NCI-H524 (cell line): Measurements from ENCODE around the gene RAB11A.
A peak's percentile ranks its signal among the peaks of the same experiment; 100 is the strongest.

Experiments used
- DNase-seq, 2 experiments: peaks; one replicate each; lab custom pipeline; 2025; lab: John Stamatoyannopoulos, UW

Gene RAB11A

DNA sequence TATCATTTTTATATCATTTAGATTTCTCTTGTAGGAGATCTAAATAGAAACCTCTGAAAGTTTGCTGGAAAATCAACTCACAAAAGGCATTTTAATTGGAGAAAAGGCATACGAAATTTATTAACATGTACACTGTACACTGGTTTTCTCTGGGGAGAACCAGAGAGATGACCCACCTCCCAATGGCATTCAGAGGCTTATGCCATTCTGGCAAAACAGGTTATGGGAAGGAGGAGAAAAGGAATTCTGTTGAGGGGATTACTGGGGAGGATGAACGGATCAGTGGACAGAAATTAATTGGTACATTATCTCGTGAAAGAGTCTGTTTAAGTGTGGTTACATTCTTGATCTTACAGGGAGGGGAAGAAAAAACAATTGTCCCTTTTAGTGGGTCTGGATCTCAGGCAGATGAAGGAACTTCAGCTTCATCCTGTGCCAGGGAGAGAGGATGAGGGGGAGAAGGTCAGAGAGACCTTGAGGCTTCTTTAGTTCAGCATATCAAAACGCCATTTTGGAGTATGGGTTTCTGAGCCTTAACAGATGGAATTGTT is 16.5 kb downstream of the RAB11A start:
- DNase-seq = peak; percentile 26 to 52

- no peak for DNase-seq
Observed at GRCh38 chr15:65887565-65887964, 18.3 kb downstream of the RAB11A start.

DNA sequence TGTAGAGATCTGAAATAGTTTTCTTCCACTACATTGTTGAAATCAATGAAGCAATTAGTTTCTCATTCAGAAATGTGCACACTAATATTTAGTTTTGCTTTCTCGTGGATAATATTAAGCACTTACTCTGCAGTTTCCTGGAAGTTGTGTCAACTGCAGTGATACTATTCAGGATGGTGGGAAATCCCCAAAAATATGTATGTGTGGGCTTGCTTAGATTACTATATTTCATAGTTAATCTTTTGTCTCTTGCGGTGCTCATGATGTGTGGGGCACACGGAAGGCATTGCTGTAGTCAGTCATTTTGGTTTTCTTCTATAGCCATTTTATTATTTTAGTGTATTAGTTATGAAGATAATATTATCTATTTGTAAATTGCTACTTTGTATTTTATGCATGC is 19.7 kb downstream of the RAB11A start:
- DNase-seq = no peak

DNA sequence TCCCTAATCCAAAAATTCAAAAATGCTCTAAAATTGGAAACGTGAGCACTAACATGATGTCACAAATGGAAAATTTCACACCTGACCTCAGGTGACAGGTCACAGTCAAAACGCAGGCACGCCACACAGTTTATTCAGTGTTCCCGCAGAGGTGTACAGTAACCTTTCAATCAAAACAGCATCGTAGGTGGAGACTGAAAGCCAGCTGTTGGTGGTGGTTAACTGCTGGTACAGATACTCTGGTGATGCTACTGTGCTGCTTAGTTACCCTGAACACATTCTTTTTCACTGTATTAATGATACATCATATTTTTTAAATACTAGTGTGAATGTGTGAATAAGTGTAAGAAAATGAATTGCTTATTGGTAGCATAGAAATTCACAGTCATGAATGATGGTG is 23.8 kb downstream of the RAB11A start:
- no peak for DNase-seq

DNA sequence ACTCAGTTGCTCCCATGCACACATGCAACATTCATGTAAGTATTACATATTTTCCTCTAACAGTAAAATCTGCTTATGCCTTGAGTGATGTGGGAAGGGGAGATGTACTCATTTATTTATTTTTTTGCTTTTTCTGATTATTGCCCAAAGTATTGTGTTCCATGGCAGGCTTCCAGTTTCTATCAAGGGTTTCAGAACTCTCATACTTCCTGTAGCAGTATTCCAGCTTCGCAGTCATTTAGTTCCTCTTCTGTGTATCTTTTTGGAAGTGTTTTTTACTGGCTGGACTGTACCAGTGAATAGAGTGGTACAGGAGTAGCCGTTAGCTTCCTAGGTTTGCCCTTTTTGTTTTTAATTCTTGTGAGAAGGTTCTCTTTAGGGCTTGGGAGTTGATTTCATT is 26.9 kb downstream of the RAB11A start:
- DNase-seq = no peak

DNA sequence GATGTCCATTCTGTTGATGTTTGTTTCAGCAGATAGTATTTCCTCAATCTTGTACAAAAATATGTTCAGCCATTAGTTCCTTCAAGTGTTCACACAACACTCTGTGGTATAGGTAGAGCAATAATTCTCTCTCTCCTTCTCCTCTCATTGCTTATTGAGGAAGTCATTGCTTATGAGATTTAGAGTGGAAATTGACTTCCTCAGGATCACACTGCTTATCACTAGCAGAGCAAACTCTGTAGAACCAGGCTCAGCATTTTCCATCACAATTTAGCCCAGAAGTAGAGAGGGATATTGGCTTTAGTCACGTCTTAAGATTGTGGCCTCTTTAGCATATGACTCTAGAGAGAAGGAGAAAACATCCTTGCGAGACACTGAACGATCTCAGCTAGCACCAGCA is 31.2 kb downstream of the RAB11A start:
- no peak for DNase-seq

- DNase-seq = no peak
Observed at GRCh38 chr15:65901336-65901735, 32.0 kb downstream of the RAB11A start.

GRCh38 chr15:65901836-65902235 is 32.5 kb downstream of the RAB11A start:
- no peak for DNase-seq

- DNase-seq = no peak
Observed at GRCh38 chr15:65902373-65902772, 33.1 kb downstream of the RAB11A start.

DNA sequence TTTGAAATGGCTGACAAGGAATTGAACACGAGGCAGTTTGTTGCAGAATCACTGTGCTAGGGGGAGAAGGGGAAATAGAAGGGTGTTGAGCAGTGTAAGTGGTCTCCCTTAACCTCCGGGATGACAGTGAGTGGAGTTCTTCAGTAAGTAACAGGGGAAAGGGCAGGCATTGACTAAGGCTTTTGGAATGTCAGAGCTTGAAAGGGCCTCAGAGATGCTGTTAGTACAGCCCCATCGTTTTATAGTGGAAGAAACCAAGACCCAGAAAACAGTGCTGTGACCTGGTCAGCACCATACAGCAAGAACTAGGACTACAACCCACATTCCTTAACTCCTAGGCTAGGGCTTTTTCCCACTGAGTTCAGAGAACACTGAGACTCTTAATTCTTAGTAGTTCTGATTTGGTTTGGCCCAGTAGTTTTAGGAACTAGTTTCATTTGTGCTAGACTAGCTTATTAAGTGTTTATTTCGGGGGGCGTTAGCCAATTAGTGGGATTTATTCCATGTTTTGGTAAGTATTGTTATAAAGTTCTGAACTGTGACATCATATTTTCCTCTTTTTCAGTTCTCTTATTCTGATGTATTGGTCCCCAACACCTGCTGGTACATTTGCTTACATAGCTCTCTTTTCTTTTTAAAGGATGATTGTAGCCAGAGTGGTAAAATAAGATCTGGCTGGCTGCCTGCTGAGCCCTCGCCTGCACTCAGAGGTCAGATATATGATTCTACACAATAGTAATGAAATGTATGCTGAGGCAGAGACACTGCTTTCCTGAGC is 34.2 kb downstream of the RAB11A start:
- DNase-seq = no peak

DNA sequence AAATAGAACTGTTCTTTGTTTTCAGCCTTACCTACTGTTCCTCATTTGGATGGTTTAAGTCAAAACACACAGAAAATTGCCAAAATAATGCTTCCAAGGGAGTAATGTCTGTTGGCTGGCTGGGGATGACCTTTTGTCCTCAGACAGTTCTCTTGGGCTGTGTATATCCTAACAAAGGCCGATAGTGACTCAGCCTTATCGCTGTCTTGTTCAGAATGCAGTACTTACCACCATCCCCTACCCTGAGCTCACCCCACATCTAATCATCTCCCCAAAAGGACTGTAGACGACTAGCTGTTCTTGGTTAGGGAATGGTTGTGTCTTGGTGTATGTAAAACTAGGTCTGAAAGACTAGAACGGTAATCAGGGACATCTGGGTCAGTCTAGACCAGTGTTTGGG is 35.0 kb downstream of the RAB11A start:
- DNase-seq = no peak

DNA sequence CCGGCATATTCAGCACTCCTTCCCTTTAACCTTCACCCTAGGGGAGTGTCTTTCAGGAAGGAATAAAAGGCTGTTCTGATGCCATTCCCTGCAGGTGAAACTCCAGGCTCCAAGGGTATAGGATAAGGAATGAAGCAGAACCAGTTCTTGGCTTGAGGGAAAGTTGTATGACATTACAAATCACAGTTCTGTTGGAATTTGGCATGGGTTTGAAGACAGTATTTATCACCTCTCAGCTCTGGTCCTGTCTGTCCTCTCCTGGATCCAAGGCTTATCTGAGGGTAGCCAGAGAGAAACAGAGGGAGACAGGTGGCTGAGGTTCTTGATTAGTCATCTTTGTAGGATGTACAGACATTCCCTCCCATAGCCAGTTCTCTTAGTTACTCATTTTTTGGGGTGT is 37.1 kb downstream of the RAB11A start:
- no peak for DNase-seq

DNA sequence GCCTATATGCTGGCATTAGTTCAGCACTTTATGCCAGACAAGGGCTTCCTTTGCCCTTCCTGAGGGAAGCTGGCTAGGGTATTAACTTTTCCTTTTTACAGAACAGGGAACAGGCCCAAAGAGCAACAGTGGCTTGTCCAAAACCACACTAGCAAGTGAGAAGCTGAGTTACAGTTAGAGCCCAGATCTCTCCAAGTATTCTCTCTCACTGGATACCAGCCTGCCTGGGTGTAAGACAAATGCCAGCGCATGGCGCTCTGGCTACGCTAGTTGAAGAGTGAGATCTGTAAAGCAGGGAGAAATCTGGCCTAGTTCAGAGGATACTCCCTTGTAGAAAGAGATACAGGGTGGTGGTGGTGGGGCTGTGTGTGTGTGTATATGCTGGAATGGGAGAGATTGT is 38.4 kb downstream of the RAB11A start:
- no peak for DNase-seq

DNA sequence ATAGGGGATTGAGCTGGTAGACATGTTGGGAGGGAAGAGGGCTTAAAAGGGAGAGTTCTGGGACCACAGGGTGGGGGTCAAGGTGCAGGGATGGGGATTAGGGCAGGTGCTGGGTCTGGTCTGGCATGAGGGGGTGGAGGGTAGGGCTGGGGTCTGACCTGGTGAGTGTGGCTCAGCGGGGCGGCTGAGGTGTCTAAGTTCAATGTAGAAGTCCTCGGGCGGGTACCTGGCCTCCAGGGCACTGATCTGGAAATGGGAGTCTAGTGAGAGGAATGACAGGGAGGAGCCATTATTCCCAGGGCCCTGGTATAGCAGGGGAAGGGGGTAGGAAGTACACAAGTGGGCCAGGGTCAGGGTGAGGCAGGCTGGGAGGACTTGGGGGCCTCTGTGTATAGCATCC is 39.6 kb downstream of the RAB11A start:
- no peak for DNase-seq

DNA sequence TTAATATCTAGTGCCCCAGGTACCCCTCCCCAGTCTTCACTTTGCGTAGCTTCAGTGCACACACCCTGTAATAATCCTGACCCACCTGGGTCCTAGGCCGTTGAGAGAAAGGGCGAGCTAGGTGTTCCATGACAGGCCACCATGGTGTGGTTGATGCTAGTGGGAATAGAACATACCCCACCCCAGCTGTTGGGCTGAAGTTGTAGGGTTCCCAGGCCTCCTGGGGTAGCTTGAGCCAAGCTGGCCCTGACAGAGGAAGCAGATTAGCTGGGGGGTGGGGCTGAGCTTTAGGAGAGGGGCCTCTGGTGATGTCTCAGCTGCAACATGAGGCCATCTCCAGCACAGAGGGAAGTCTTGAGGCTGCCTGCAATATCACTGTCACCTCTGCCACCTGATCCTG is 40.5 kb downstream of the RAB11A start:
- DNase-seq = no peak

- DNase-seq = no peak
Observed at GRCh38 chr15:65910341-65910740, 41.0 kb downstream of the RAB11A start.

GRCh38 chr15:65912235-65912634 is 42.9 kb downstream of the RAB11A start:
- no peak for DNase-seq

- no peak for DNase-seq
Observed at GRCh38 chr15:65913631-65914199, 44.4 kb downstream of the RAB11A start.

GRCh38 chr15:65914386-65914785 is 45.1 kb downstream of the RAB11A start:
- DNase-seq = no peak

GRCh38 chr15:65914981-65915925 is 46.0 kb downstream of the RAB11A start:
- no peak for DNase-seq

GRCh38 chr15:65916041-65916663 is 46.9 kb downstream of the RAB11A start:
- no peak for DNase-seq
